ENCODE measurements around the gene LCN10. TPM values are rescaled to one million over a fixed set of nuclear protein-coding genes. Genes with fewer than 3 reads are reported as not detected.

The LCN10 gene
- total and polyA plus RNA-seq, 2 of the 13 experiments (the other 11 are each of a cell fraction or from before 2014, with no cell fraction given), result 0.53 to 0.61 TPM

DNA sequence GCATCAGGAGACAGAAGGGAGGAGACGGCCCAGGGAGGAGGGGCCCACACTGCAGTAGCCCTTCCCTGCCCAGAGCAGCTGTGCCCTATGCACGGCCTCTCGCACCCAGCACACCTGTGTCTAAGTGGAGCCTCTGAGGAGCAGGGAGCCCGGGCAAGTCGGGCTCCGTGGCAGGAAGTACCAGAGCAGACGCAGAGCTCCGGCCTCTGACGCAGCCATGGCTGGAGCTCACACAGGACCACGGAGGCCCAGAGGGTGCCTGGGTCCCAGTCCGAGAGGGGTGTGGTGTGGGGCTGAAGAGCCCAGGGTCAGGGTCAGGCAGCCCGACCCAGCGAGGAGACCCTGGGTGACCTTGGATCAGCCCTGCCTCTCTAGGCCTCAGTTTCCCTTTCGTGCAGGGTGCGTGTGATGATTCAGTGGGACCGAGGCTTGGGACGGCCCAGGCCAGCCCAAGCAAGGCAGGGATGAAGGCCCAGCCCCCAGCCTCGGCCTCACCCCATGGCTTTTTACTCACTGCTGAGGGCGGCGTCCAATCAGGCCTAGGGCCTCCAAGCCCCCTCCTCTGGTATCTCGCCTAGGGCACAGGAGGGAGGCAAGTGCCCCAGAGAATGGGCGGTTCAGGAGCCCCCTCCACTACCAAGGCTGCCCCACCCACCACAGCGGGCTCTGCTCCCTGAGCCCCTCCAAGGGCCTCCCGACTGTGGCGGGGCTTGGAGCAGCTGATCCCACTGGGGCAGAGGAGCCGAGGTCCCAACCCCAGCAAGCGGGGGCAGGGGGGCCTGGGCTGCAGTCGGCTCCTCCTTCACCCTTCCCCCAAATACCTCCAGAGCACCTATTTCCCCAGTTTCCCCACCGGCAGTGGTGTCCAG, 51.2 kb downstream of the LCN10 start:
- no TSS peak for BruUV-seq (replicated peaks)
- Histone ChIP-seq H3K9me3 (ENCODE audit: low read length) (no peaks in the 10 kb centered on the region), H4K20me1 (ENCODE audit: insufficient read depth, low read length) (no peaks in the 10 kb centered on the region), H3K4me3 (replicated peaks in 1 of 3; ENCODE audit: insufficient read depth in 1 of 3, low read depth in 2 of 3, low read length in 3 of 3) (no peak overlapping the region), H3K4me2 (ENCODE audit: low read depth, low read length) (no peak overlapping the region), H3K9ac (ENCODE audit: insufficient read depth, low read depth, low read length) (no peak overlapping the region), H3K27ac (ENCODE audit: extremely low read length, insufficient read depth, low read length) (no peak overlapping the region), H3K27me3 (ENCODE audit: control insufficient read depth in 1 of 2, insufficient read depth in 2 of 2, low read length in 2 of 2) (peaks cover 21 to 73% of the 10 kb centered on the region in 2 experiments), H3K36me3 (replicated peaks in 1 of 2; ENCODE audit: control insufficient read depth in 1 of 2, insufficient read depth in 2 of 2, low read length in 2 of 2) (no peaks in the 10 kb centered on the region), H3K4me1 (ENCODE audit: insufficient read depth, low read length) (peaks cover 61% of the 10 kb centered on the region), H3K79me2 (ENCODE audit: insufficient read depth, low read length) (no peaks in the 10 kb centered on the region), H2AFZ (ENCODE audit: low read length) (no peak overlapping the region)
- ATAC-seq, result no peak
- DNase-seq (ENCODE audit: low spot score), result no peak
- POLR2A ChIA-PET, result no interaction called here
- in situ Hi-C loops (cut with HindIII; ENCODE audit: extremely low pct_ligation_motif_present, low pct_unique_long_range_greater_than_20kb), result no loop called here
- WGBS (ENCODE audit: low lambda C conversion rate), result 0% methylated on average over 1 of the region's 29 CpGs
- intact Hi-C loops (cut with micrococcal nuclease; ENCODE audit: unreplicated experiment), result loop anchor here (5.0 kb wide), 1 partner anchor 44 kb away; no protein-coding TSS in a partner anchor
- TF ChIP-seq, protein P1, sequence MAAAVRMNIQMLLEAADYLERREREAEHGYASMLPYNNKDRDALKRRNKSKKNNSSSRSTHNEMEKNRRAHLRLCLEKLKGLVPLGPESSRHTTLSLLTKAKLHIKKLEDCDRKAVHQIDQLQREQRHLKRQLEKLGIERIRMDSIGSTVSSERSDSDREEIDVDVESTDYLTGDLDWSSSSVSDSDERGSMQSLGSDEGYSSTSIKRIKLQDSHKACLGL (CRISPR knock-in tag; IDR thresholded peaks at IDR 0.05), result 0 out of 2 replicates have a peak, but pooled peaks have one; percentile 21
- TF ChIP-seq, protein P2, sequence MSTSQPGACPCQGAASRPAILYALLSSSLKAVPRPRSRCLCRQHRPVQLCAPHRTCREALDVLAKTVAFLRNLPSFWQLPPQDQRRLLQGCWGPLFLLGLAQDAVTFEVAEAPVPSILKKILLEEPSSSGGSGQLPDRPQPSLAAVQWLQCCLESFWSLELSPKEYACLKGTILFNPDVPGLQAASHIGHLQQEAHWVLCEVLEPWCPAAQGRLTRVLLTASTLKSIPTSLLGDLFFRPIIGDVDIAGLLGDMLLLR (CRISPR knock-in tag; IDR thresholded peaks at IDR 0.05), result no peak
- FAIRE-seq, result no peak
- CTCF ChIA-PET (ENCODE audit: low intra/inter-chr PET ratio, low total read pairs), result no interaction called here

DNA sequence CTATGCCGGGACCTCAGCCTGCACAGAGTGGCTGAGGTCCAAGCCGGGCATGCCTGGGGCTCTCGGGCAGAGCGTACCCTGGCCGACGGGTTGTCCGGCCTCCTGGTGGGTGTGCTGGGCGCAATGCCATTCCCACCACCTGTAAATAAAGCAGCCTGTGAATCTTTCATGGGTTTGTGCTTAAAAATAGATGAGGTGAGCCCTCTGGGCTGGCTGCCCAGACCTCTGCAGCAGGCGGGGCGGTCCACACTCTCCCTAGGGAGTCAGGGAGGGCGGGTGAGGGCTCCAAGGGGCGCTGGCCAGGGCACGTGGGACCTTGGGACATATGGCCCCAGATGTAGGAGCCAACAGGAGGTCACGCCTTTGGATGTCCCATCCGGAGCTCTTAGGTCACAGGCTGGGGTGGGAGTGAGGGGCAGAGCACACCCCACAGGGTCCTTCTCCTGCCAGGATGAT, 51.9 kb downstream of the LCN10 start:
- 13% methylated on average over 10 of the region's 15 CpGs for WGBS (ENCODE audit: low lambda C conversion rate)
- Histone ChIP-seq H3K4me3 (replicated peaks in 1 of 3; ENCODE audit: insufficient read depth in 1 of 3, low read depth in 2 of 3, low read length in 3 of 3) (no peak overlapping the region), H2AFZ (ENCODE audit: low read length) (no peak overlapping the region), H3K27me3 (ENCODE audit: control insufficient read depth in 1 of 2, insufficient read depth in 2 of 2, low read length in 2 of 2) (peaks cover 19 to 73% of the 10 kb centered on the region in 2 experiments), H3K4me2 (ENCODE audit: low read depth, low read length) (no peak overlapping the region), H3K27ac (ENCODE audit: extremely low read length, insufficient read depth, low read length) (no peak overlapping the region), H3K4me1 (ENCODE audit: insufficient read depth, low read length) (peaks cover 61% of the 10 kb centered on the region), H4K20me1 (ENCODE audit: insufficient read depth, low read length) (no peaks in the 10 kb centered on the region), H3K9ac (ENCODE audit: insufficient read depth, low read depth, low read length) (no peak overlapping the region), H3K36me3 (replicated peaks in 1 of 2; ENCODE audit: control insufficient read depth in 1 of 2, insufficient read depth in 2 of 2, low read length in 2 of 2) (no peaks in the 10 kb centered on the region), H3K79me2 (ENCODE audit: insufficient read depth, low read length) (no peaks in the 10 kb centered on the region), H3K9me3 (ENCODE audit: low read length) (no peaks in the 10 kb centered on the region)
- TF ChIP-seq, protein P3, sequence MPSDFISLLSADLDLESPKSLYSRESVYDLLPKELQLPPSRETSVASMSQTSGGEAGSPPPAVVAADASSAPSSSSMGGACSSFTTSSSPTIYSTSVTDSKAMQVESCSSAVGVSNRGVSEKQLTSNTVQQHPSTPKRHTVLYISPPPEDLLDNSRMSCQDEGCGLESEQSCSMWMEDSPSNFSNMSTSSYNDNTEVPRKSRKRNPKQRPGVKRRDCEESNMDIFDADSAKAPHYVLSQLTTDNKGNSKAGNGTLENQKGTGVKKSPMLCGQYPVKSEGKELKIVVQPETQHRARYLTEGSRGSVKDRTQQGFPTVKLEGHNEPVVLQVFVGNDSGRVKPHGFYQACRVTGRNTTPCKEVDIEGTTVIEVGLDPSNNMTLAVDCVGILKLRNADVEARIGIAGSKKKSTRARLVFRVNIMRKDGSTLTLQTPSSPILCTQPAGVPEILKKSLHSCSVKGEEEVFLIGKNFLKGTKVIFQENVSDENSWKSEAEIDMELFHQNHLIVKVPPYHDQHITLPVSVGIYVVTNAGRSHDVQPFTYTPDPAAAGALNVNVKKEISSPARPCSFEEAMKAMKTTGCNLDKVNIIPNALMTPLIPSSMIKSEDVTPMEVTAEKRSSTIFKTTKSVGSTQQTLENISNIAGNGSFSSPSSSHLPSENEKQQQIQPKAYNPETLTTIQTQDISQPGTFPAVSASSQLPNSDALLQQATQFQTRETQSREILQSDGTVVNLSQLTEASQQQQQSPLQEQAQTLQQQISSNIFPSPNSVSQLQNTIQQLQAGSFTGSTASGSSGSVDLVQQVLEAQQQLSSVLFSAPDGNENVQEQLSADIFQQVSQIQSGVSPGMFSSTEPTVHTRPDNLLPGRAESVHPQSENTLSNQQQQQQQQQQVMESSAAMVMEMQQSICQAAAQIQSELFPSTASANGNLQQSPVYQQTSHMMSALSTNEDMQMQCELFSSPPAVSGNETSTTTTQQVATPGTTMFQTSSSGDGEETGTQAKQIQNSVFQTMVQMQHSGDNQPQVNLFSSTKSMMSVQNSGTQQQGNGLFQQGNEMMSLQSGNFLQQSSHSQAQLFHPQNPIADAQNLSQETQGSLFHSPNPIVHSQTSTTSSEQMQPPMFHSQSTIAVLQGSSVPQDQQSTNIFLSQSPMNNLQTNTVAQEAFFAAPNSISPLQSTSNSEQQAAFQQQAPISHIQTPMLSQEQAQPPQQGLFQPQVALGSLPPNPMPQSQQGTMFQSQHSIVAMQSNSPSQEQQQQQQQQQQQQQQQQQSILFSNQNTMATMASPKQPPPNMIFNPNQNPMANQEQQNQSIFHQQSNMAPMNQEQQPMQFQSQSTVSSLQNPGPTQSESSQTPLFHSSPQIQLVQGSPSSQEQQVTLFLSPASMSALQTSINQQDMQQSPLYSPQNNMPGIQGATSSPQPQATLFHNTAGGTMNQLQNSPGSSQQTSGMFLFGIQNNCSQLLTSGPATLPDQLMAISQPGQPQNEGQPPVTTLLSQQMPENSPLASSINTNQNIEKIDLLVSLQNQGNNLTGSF (CRISPR knock-in tag; IDR thresholded peaks at IDR 0.05), result no peak
- no peak for TF ChIP-seq RAD21 (CRISPR knock-in tag; IDR thresholded peaks at IDR 0.05)
- no peak for TF ChIP-seq ZNF781 (CRISPR knock-in tag; IDR thresholded peaks at IDR 0.05; ENCODE audit: borderline replicate concordance, not compliant biosample characterization)
- TF ChIP-seq ZNF7 (CRISPR knock-in tag; IDR thresholded peaks at IDR 0.05), result no peak
- in situ Hi-C loops (cut with HindIII; ENCODE audit: extremely low pct_ligation_motif_present, low pct_unique_long_range_greater_than_20kb), result no loop called here
- intact Hi-C loops (cut with micrococcal nuclease; ENCODE audit: unreplicated experiment), result loop anchor here (5.0 kb wide), 1 partner anchor 44 kb away; no protein-coding TSS in a partner anchor
- FAIRE-seq, result no peak
- no peak for DNase-seq (ENCODE audit: low spot score)
- ChIA-PET CTCF (ENCODE audit: low intra/inter-chr PET ratio, low total read pairs) (no interaction called here), POLR2A (no interaction called here)
- ATAC-seq, result no peak
- no TSS peak for BruUV-seq (replicated peaks)
